Vagina (tissue), 2 donors: ENCODE measurements around the gene ABHD12B.

Experiments
- CTCF ChIP-seq, 3 experiments: fragments of 450-650 bp in 2 of 3; fragments of 200-600 bp in 1 of 3; sonication (generic) in 1 of 3; IDR thresholded peaks; one replicate each; pipeline ENCODE4 v1.5.1; 2017 to 2019; ENCODE audit warnings: antibody characterized with exemption in 3 of 3, mild to moderate bottlenecking in 2 of 3, moderate library complexity in 2 of 3
- POLR2A ChIP-seq, 2 donors: fragments of 450-650 bp; IDR thresholded peaks; one replicate each; pipeline ENCODE4 v1.6.1; 2017; ENCODE audit warnings: antibody characterized with exemption in 2 of 2, mild to moderate bottlenecking in 2 of 2, moderate library complexity in 2 of 2
- POLR2AphosphoS5 ChIP-seq, 2 donors: sonication (generic); formaldehyde crosslinking; IDR thresholded peaks; one replicate each; pipeline ENCODE4 v1.9.0; 2017; ENCODE audit warnings: antibody characterized with exemption in 2 of 2, mild to moderate bottlenecking in 2 of 2, low read depth in 1 of 2; ENCODE audit not compliant: insufficient read depth in 1 of 2

- TF ChIP-seq CTCF (IDR thresholded peaks at IDR 0.05) = no peak
- TF ChIP-seq POLR2A (IDR thresholded peaks at IDR 0.05) = no peak
- TF ChIP-seq POLR2AphosphoS5 (IDR thresholded peaks at IDR 0.05; ENCODE audit: insufficient read depth in 1 of 2, low read depth in 1 of 2) = no peak
These were observed 46.5 kb upstream of the ABHD12B start for GRCh38 chr14:50825307-50825706.
